Ramos (cell line): ENCODE measurements around the gene PSMA2.

Source experiments
- in situ Hi-C: fragments of 300-500 bp; cut with MboI; formaldehyde crosslinking; loops from one replicate; pipeline ENCODE4 v1.14.3; 2022; ENCODE audit warnings: low sequenced_read_pairs; ENCODE audit not compliant: unreplicated experiment

Gene PSMA2

DNA sequence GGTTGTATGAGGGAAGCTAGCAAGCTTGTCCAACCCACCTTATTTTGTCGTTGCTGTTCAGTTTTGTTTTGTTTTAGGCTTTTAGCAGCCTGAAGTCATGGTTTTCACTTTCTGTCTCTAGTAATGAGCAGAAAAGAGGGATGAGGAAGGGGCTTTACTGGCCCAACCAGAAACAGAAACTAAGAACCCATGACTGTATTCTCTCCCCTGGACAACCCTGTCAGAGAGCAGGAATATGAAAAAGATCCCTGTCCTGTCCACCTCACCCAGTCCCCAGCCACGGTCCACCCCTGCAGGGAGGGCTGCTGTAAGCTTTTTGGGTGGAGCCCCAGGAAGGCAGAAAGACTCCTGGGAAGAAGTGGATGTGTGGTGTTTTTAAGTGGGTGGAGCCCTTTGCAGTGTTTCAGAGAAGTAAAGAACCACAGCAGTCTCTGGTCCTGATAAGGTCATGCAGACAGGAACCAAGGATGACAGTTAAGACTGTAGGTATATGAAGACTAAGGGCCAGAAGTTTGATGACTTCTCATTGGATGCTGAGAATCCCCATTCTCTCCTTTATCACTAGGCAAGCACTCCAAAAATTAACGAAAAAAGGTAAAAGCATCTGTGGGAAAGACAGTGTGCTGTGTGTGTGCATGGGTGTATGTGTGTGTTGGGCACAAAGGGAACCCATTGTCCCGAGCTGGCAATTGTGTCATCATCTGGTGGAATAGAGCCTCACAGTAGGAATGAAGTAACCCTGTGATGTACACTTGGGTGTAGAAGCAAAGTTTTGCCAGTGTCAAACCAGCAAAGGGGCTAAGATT lies 14.1 kb upstream of the PSMA2 start:
- in situ Hi-C loops, result loop anchor here (10.0 kb wide), 1 partner anchor 889 kb away; no protein-coding TSS in a partner anchor

DNA sequence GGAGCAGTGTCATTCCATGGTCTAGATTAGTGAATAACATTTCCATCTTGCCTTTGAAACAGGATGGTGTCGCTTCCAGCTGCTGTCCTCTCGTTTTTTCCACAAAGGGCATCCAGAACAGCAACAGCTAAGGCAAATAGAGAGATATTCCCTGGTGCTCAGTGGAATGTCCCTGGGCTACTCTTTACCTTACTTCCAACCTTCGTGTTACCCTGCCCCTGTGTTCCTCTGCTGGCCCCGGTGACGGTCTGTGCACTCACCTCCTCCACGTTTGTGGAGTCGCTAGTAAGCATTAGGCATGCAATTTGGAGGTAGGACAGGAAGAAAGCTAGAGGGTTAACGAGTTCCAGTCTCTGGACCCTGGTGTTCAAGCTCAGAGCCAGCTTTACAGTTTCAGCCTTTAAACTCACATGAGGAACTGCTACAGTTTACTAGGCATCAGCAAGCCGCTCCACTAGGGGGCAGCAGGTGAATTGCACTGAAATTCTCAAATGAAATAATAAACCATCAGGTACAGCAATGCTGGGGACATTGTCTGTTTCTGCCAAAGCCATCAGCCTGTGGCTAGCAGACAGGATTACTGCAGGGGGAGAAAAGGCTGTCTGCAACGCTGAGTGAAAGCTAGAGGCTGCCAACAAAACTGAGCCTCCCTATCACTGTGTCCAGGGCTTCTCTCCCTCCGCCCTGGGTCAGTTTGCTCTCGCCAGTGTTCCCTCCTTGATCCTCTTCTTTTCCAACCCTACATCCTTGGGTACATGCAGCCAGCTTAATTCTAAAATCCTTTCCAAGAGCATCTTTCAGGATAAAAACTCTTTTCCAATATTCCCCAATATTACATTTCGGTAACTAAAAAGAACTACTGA lies 9.2 kb upstream of the PSMA2 start:
- in situ Hi-C loops, result loop anchor here (10.0 kb wide), 1 partner anchor 894 kb away; no protein-coding TSS in a partner anchor

DNA sequence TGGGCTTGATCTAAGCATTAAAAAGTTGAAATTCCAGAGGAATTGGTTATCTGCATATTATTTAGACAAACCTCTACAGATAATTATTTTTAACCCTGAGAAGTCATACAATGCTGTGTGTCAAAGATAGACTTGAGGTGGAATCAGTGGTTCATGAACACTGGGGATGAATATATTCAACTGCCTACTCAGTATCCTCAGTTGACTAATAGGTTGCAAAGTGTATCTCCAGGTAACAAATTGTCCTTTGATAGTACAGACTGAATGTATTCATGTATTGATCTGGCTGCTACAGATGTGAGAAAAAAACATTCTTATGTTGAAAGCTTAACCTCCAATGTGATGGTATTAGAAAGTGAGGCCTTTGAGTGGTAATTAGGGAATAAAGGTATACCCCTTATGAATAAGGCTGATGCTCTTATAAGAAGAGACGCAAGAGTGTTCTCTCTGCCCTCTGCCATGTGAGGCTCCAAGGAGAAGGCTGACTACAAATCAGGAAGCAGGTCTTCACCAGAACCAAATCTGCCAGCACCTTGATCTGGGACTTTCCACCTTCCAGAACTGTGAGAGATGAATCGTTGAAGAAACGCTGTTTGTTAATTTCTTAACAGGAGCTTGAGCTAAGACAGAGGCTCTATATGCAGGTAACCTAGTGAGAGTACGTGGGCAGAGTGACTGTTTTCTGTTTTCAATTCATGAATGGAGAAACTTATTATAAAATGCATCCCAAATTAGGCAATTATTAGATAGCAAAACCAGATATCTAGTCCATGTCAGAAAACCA lies 7.7 kb upstream of the PSMA2 start:
- in situ Hi-C loops, result loop anchor here (10.0 kb wide), 1 partner anchor 895 kb away; no protein-coding TSS in a partner anchor

DNA sequence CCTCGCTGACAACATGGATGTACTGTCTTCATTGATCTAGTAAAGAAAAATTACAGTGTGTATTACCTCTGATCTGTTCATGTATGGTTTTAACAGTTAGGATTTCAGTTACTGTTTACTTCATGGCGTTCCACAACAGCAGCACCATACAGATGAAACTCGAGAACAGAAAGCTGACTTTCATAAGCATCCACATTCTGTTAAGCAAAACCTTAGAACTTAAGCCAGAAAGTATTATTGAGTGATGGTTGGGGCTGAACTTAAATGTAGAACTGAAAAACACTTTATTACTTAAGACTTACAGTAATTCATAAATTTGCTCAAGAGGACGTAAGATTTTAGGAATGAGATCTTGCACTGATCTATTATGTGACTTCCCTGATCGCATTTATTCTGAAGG lies 3.9 kb upstream of the PSMA2 start:
- in situ Hi-C loops, result no loop called here

GRCh38 chr7:42934291-42934690 lies 2.3 kb upstream of the PSMA2 start:
- in situ Hi-C loops, result no loop called here

DNA sequence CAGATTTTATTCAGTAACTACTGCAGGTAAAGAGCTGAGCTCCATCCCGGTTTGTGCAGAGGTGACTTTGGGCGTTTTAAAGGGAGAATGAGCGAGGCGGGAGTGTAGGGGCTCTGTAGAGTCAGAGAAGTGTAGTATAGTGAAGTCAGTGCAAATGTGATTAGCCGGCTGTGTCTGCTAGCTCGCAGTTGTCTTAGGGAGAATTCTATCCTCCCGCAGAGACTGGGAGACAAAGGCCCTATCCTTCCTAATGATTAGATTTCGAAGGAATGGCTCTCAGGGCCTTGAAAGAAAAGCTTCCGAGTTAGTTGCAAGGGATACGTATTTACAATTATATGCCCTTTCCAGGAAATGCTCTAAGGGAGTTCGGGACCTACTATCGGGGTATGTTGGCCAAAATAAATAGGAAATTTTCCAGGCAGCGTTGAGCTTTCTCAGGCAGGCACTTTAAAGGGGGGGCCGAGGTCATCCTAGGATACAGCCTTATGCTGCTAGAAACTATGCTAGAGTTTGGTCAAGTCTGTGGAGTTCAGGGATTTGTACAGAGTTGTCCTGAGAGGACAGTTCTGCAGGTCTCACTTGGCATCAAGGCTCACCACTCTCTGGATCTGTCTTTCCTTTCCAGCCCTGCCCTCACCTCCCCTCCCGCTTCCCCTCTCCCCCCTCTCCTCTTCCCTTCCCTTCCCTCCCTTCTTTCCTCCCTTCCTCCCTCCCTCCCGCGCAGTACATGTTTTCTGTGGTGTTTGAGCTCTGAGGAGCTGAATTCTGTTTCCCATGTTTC lies 1.0 kb upstream of the PSMA2 start:
- in situ Hi-C loops, result no loop called here

GRCh38 chr7:42931447-42931833 lies 534 bp downstream of the PSMA2 start:
- in situ Hi-C loops, result no loop called here

DNA sequence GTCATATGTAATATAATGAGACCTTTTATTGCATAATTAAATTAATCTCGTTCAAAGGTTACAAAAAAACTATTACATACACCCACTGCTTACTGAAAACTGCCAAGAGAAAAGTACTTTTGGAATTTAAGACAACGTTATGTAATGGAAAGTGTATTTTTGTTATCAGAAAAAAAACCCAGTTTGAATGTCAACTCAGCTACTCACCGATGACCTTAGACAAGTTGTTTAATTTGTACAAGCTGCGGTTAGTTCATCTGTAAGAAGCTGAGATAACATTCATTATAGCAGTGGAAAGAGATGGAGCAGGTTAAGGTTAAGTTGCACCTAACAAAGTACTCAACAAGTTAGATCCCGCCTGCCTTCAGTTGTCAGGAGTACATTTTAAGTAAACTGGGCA lies 1.1 kb downstream of the PSMA2 start:
- in situ Hi-C loops, result no loop called here

DNA sequence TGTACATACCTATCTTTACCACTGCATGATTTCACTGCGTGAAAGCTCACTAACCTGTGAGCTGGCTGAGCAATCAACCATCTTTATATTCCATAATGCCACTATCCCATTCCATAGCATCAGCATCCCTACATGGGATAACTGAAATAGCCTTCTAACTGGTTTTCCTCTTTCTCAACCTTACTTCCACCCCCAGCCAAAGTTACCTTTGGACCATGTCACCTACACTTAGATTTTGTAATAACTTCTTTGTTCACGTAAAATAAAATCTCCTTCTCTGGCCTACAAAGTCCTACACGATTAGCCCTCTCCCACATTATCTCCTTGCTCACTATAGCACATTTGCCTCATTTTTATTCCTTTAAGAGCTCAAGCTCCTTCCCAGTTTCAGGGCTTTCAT lies 2.5 kb downstream of the PSMA2 start:
- in situ Hi-C loops, result no loop called here

- in situ Hi-C loops, result no loop called here
These were observed 3.2 kb downstream of the PSMA2 start for GRCh38 chr7:42928754-42929153.

DNA sequence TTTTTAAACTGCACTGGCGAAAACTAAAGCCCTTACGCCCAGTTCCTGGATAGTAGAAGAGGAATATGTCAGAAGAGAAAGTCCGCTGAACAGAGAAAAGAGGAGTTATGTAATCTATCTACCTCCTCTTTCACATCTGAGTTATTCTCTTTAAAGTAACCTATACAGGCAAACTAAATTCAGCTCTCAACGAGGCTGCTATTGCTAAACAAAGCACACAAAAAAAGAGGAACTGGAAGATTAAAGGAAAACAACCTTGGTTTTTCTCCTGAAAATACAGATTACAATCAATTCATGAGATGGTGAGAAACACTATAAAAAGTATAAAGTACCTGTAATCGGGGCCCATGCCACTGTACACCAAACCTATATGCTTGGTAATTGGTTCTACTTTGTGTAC lies 5.8 kb downstream of the PSMA2 start:
- in situ Hi-C loops, result no loop called here

DNA sequence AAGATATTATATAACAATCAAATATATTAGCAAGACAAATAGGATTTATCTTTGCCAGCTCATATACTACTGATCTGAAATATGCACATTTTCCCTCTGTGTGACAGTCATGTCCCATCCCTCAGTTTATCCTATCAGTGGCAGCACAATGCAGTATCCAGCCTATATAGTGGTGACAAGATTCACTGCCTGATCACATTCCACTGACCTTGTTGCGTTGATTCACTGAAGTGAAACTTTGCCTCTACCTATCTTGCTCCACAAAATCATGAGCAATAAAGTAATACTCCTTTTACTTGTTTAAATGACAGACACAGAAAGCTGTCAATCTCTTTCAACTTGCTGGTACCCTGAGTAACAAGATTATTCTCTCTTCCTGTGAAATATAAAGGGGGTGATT lies 6.3 kb downstream of the PSMA2 start:
- in situ Hi-C loops, result no loop called here

DNA sequence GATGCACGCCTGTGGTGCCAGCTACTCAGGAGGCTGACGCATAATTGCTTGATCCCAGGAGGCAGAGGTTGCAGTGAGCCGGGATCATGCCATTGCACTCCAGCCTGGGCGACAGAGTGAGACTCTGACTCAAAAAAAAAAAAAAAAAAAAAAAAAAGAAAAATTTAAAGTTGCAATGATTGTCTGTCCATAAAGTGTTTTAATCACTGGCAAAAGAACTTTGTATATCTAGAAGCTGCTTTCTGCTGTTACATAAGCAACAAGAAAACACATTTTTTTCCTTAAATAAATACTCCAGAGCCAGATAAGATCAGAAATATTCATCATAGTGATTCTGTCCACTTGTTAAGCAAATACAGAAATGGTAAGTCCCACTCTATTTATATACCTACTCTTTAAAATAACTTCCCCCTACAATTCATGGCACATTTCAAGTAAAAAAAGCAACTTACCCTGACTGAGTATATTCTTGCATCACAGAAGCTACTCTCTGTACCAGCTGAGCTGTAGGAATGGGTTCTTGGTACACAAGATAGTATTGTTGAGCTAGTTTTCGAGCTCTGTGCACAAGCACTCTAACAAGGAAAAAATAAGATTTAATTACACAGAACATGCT lies 7.6 kb downstream of the PSMA2 start:
- in situ Hi-C loops, result no loop called here

DNA sequence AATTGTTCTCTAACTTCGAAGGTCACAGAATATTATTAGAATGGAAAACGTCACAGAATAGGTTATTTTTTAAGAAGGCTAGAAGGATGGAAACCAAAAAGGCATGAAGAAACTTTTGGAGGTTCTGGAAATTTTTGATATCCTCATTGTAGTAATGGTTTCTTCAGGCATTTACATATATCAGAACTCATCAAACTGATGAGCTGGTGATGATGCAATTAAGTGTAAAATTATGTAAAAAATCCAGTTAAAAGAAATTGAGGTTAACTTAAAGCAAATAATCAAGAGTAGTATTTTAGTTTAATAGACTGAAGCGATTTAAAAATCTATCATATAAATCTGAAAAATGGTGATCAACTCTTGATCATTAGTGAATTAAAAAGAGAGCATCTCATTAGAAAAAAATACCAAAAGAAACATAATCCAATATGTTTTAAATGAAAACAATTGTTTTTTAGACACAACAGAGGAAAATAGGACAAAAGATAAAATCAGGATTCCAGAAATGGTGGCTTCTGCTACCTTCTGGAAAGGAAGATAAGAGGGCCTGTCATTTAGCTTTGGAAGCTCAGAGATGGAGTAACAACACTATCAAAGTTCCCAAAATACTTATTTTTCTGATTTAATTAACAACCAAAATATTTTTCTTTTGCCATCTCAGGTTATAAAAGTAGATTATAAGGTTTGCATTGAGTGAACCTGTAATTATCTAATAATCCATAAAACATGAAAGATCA lies 9.8 kb downstream of the PSMA2 start:
- in situ Hi-C loops, result no loop called here

- in situ Hi-C loops, result no loop called here
These were observed 16.6 kb downstream of the PSMA2 start for GRCh38 chr7:42915356-42915755.

GRCh38 chr7:42914421-42915045 lies 17.4 kb downstream of the PSMA2 start:
- in situ Hi-C loops, result no loop called here

DNA sequence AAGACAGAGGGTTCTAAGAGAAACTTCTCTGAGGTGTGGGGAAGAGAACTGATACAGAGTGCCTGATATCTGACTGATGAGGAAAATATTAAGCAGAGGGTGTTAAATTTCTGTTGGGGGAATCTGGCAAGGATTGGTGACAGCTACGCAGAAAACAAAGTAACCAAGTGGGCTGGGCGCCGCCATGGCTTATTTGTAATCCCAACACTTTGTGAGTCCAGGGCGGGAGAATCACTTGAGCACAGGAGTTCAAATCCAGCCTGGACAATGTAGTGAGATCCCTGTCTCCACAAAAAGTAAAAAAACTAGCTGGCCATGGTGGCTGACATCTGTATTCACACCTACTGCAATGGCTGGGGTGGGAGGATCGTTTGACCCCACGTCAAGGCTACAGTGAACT lies 18.0 kb downstream of the PSMA2 start:
- in situ Hi-C loops, result no loop called here

DNA sequence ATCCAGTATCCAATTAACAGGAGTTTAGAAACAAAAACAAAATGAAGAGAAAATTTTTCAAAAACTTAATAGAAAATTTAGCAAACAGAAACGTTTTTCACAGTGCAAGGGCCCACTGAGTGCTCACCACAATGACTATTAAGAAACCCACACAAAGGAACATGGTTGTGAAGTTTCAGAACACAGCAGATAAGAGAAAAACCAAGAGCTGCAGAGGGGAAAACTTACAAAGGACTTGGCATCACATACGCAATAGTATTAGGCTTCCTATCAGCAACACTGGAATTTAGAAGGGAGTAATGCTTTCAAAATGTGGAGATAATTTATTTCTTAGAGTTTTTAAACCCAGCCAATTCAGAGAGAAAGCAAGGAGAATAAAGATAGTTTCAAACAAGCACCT lies 18.4 kb downstream of the PSMA2 start:
- in situ Hi-C loops, result no loop called here
